Activated B cell treated with CpG ODN at 0.5 μM for 24 hours (primary cell): Measurements from ENCODE around the gene PCDH9. TPM values are rescaled to one million over a fixed set of nuclear protein-coding genes. Genes with fewer than 3 reads are reported as not detected.

Experiments
- ATAC-seq: fragments of 200-7000 bp; cut with Tn5 transposase; one replicate; pipeline ENCODE4 v1.10.0; 2021; ENCODE audit warnings: low read depth, mild to moderate bottlenecking, moderate library complexity
- CTCF ChIA-PET: fragments of 350-600 bp; sonication (Branson Sonifier 250); formaldehyde crosslinking; loops from one replicate; lab custom pipeline; 2021; ENCODE audit warnings: antibody characterized with exemption; lab: Charles Lee
- POLR2A ChIA-PET: fragments of 350-600 bp; sonication (Branson Sonifier 250); formaldehyde crosslinking; loops from one replicate; lab custom pipeline; 2021; ENCODE audit warnings: antibody characterized with exemption; lab: Charles Lee
- DNase-seq: peaks from one replicate; pipeline ENCODE4 v3.0.0; 2022
- H3K27ac Mint-ChIP-seq: one replicate; pipeline ENCODE4 v1.8.0; 2020; ENCODE audit warnings: mixed read lengths
- H3K27me3 Mint-ChIP-seq: one replicate; pipeline ENCODE4 v1.8.0; 2021; ENCODE audit warnings: mixed read lengths
- H3K36me3 Mint-ChIP-seq: one replicate; pipeline ENCODE4 v1.8.0; 2021; ENCODE audit warnings: low read depth, mixed read lengths
- H3K4me1 Mint-ChIP-seq: one replicate; pipeline ENCODE4 v1.8.0; 2021; ENCODE audit warnings: mixed read lengths
- H3K4me3 Mint-ChIP-seq: one replicate; pipeline ENCODE4 v1.8.0; 2020; ENCODE audit warnings: mild to moderate bottlenecking, mixed read lengths
- H3K9me3 Mint-ChIP-seq: one replicate; pipeline ENCODE4 v1.8.0; 2020; ENCODE audit warnings: mixed read lengths
- CTCF ChIP-seq: fragments of 200-600 bp; IDR thresholded peaks from one replicate; pipeline ENCODE4 v1.8.0; 2022; ENCODE audit warnings: antibody characterized with exemption, mild to moderate bottlenecking
- intact Hi-C: fragments of 100-400 bp; cut with micrococcal nuclease; formaldehyde crosslinking; loops from one replicate; pipeline ENCODE4 v1.15.1; 2024
- total RNA-seq: library from RNA; stranded (reverse); gene quantifications from 2 replicates; pipeline ENCODE4 v1.2.3, GENCODE V29; 2022

The PCDH9 gene
- total RNA-seq, 1 donor from 2014 or later = 6.4 TPM

GRCh38 chr13:66528180-66528579 is 702.0 kb downstream of the PCDH9 start:
- intact Hi-C loops = no loop called here
- CTCF ChIA-PET = no interaction called here
- Mint-ChIP-seq H3K27ac (no peak overlapping the region), H3K36me3 (no peaks in the 10 kb centered on the region), H3K4me1 (no peaks in the 10 kb centered on the region), H3K4me3 (no peak overlapping the region), H3K27me3 (no peaks in the 10 kb centered on the region), H3K9me3 (no peaks in the 10 kb centered on the region)
- no peak for ATAC-seq
- TF ChIP-seq CTCF = no peak
- POLR2A ChIA-PET = no interaction called here
- DNase-seq = no peak

GRCh38 chr13:66520511-66521355 is 709.4 kb downstream of the PCDH9 start:
- POLR2A ChIA-PET = no interaction called here
- TF ChIP-seq CTCF = no peak

GRCh38 chr13:66519259-66519658 is 710.9 kb downstream of the PCDH9 start:
- H3K36me3 Mint-ChIP-seq = no peaks in the 10 kb centered on the region
- no peaks in the 10 kb centered on the region for H3K27me3 Mint-ChIP-seq
- ChIA-PET CTCF (no interaction called here), POLR2A (interaction anchor here (0.7 kb wide), 1 partner anchor 254 kb away, joined by 3 read pairs; no protein-coding TSS in a partner anchor)
- H3K4me1 Mint-ChIP-seq = no peaks in the 10 kb centered on the region
- DNase-seq (no peak), ATAC-seq (no peak)
- intact Hi-C loops = no loop called here
- H3K9me3 Mint-ChIP-seq = no peaks in the 10 kb centered on the region
- TF ChIP-seq CTCF = no peak
- H3K4me3 Mint-ChIP-seq = no peak overlapping the region
- H3K27ac Mint-ChIP-seq = no peak overlapping the region

More at GRCh38 chr13:66520511-66521355, 709.4 kb downstream of the PCDH9 start:
- DNase-seq = no peak
- no peaks in the 10 kb centered on the region for H3K27me3 Mint-ChIP-seq
- no peaks in the 10 kb centered on the region for H3K4me1 Mint-ChIP-seq
- no peaks in the 10 kb centered on the region for H3K36me3 Mint-ChIP-seq
- CTCF ChIA-PET = no interaction called here
- H3K27ac Mint-ChIP-seq = no peak overlapping the region
- H3K4me3 Mint-ChIP-seq = no peak overlapping the region
- intact Hi-C loops = no loop called here
- ATAC-seq = no peak
- H3K9me3 Mint-ChIP-seq = no peaks in the 10 kb centered on the region

- POLR2A ChIA-PET = no interaction called here
- Mint-ChIP-seq H3K27me3 (no peaks in the 10 kb centered on the region), H3K27ac (no peak overlapping the region), H3K4me3 (no peak overlapping the region), H3K9me3 (no peaks in the 10 kb centered on the region), H3K36me3 (no peaks in the 10 kb centered on the region), H3K4me1 (no peaks in the 10 kb centered on the region)
- ATAC-seq (no peak), DNase-seq (no peak)
- no peak for TF ChIP-seq CTCF
- intact Hi-C loops = no loop called here
- CTCF ChIA-PET = no interaction called here
Measured at GRCh38 chr13:66518068-66518467, 712.1 kb downstream of the PCDH9 start.

GRCh38 chr13:66513728-66514127 is 716.4 kb downstream of the PCDH9 start:
- peaks cover 2% of the 10 kb centered on the region for H3K4me1 Mint-ChIP-seq
- H3K27me3 Mint-ChIP-seq = no peaks in the 10 kb centered on the region
- no peaks in the 10 kb centered on the region for H3K9me3 Mint-ChIP-seq
- H3K27ac Mint-ChIP-seq = no peak overlapping the region
- DNase-seq (no peak), ATAC-seq (no peak)
- no peak overlapping the region for H3K4me3 Mint-ChIP-seq
- no peaks in the 10 kb centered on the region for H3K36me3 Mint-ChIP-seq
- TF ChIP-seq CTCF = no peak
- ChIA-PET CTCF (interaction anchor here (0.7 kb wide), 1 partner anchor 52 kb away, joined by 4 read pairs; no protein-coding TSS in a partner anchor), POLR2A (interaction anchor here (0.5 kb wide), 1 partner anchor 946 kb away, joined by 4 read pairs; no protein-coding TSS in a partner anchor)
- intact Hi-C loops = no loop called here
